Measurements from ENCODE around the gene SGMS1.

The SGMS1 gene

DNA sequence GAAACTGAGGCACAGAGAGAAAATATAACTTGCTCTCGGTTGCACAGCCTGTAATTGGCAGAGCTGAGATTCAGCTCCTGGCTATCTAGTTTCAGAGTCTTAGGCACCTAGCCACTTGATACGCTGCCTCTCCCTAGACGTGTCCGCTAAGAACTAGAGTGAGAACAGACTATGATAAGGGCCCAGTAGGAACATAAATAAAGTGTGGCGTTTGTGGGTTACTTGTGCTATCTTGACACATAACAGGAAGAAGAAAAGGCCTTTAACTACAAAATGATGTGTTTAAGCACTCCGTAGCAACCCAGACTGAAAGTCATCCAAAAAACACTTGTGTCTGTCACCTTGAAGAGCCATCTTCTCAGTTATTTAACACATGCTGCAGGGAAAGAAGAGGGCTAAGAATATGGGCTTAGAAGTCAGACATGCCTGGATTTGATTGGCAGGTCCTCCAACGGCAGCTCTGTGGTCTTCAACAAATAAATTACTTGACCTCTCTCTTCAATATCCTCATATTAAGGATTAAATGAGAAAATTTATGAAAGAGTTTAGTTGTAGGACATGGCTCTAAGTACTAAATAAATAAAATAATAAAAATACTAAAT, 96.2 kb downstream of the SGMS1 start:
- TF ChIP-seq BACH2 (CRISPR knock-in tag; IDR thresholded peaks at IDR 0.05; ENCODE audit: borderline replicate concordance), result no peak
- TF ChIP-seq ZFP3 (CRISPR knock-in tag; IDR thresholded peaks at IDR 0.05), result no peak
- TF ChIP-seq RARB (CRISPR knock-in tag; IDR thresholded peaks at IDR 0.05), result no peak
- TF ChIP-seq CSRNP3 (CRISPR knock-in tag; IDR thresholded peaks at IDR 0.05), result no peak
- TF ChIP-seq GLIS3 (CRISPR knock-in tag; IDR thresholded peaks at IDR 0.05), result no peak
- TF ChIP-seq ARNTL (CRISPR knock-in tag; IDR thresholded peaks at IDR 0.05; ENCODE audit: borderline replicate concordance, low read depth), result no peak
- no peak for ATAC-seq

DNA sequence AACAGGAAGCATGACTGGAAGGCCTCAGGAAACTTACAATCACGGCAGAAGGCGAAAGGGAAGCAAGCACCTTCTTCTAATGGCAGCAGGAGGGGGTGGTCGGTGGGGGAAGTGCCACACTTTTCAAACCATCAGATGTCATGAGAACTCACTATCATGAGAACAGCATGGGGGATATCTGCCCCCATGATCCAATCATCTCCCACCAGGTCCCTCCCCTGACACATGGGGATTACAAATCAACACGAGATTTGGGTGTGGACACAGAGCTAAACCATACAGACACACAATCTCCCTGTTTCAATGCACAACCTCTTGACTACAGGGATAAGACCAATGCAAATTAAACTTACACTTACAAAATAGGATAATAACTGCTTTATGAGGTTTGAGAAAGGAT, 97.6 kb downstream of the SGMS1 start:
- no peak for TF ChIP-seq ZFP3 (CRISPR knock-in tag; IDR thresholded peaks at IDR 0.05)
- TF ChIP-seq ZNF565 (CRISPR knock-in tag; conservative IDR thresholded peaks at IDR 0.05; ENCODE audit: low read depth), result no peak
- ATAC-seq, result no peak

- no peak for ATAC-seq
- TF ChIP-seq ZFP3 (CRISPR knock-in tag; IDR thresholded peaks at IDR 0.05) (no peak), ARNTL (CRISPR knock-in tag; IDR thresholded peaks at IDR 0.05; ENCODE audit: borderline replicate concordance, low read depth) (no peak)
These were observed 100.4 kb downstream of the SGMS1 start for GRCh38 chr10:50523357-50523756.

GRCh38 chr10:50522908-50523307, 100.8 kb downstream of the SGMS1 start:
- no peak for TF ChIP-seq TOX (CRISPR knock-in tag; IDR thresholded peaks at IDR 0.05; ENCODE audit: borderline replicate concordance)
- TF ChIP-seq ARNTL (CRISPR knock-in tag; IDR thresholded peaks at IDR 0.05; ENCODE audit: borderline replicate concordance, low read depth), result no peak
- TF ChIP-seq OSR1 (CRISPR knock-in tag; IDR thresholded peaks at IDR 0.05), result no peak
- TF ChIP-seq ZFP3 (CRISPR knock-in tag; IDR thresholded peaks at IDR 0.05), result no peak
- TF ChIP-seq CREB5 (CRISPR knock-in tag; IDR thresholded peaks at IDR 0.05; ENCODE audit: low read depth), result no peak
- no peak for TF ChIP-seq CSDC2 (CRISPR knock-in tag; IDR thresholded peaks at IDR 0.05)
- no peak for TF ChIP-seq ZNF565 (CRISPR knock-in tag; conservative IDR thresholded peaks at IDR 0.05; ENCODE audit: low read depth)
- TF ChIP-seq GLIS3 (CRISPR knock-in tag; IDR thresholded peaks at IDR 0.05), result no peak
- no peak for TF ChIP-seq TCF4 (CRISPR knock-in tag; IDR thresholded peaks at IDR 0.05; ENCODE audit: borderline replicate concordance)
- TF ChIP-seq ISL1 (CRISPR knock-in tag; IDR thresholded peaks at IDR 0.05), result no peak
- TF ChIP-seq ZC3H10 (CRISPR knock-in tag; IDR thresholded peaks at IDR 0.05), result no peak
- no peak for TF ChIP-seq BACH2 (CRISPR knock-in tag; IDR thresholded peaks at IDR 0.05; ENCODE audit: borderline replicate concordance)
- no peak for TF ChIP-seq ZNF70 (CRISPR knock-in tag; IDR thresholded peaks at IDR 0.05)
- no peak for TF ChIP-seq ZNF8 (CRISPR knock-in tag; IDR thresholded peaks at IDR 0.05)
- TF ChIP-seq POU6F1 (CRISPR knock-in tag; IDR thresholded peaks at IDR 0.05; ENCODE audit: borderline replicate concordance, low read depth), result no peak
- TF ChIP-seq ZFP30 (CRISPR knock-in tag; IDR thresholded peaks at IDR 0.05), result no peak
- TF ChIP-seq CSRNP3 (CRISPR knock-in tag; IDR thresholded peaks at IDR 0.05), result no peak
- TF ChIP-seq ESRRG (CRISPR knock-in tag; IDR thresholded peaks at IDR 0.05), result no peak
- TF ChIP-seq, protein P1, sequence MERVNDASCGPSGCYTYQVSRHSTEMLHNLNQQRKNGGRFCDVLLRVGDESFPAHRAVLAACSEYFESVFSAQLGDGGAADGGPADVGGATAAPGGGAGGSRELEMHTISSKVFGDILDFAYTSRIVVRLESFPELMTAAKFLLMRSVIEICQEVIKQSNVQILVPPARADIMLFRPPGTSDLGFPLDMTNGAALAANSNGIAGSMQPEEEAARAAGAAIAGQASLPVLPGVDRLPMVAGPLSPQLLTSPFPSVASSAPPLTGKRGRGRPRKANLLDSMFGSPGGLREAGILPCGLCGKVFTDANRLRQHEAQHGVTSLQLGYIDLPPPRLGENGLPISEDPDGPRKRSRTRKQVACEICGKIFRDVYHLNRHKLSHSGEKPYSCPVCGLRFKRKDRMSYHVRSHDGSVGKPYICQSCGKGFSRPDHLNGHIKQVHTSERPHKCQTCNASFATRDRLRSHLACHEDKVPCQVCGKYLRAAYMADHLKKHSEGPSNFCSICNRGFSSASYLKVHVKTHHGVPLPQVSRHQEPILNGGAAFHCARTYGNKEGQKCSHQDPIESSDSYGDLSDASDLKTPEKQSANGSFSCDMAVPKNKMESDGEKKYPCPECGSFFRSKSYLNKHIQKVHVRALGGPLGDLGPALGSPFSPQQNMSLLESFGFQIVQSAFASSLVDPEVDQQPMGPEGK (CRISPR knock-in tag; IDR thresholded peaks at IDR 0.05; ENCODE audit: borderline replicate concordance), result no peak
- no peak for ATAC-seq

All from SK-N-SH treated with all-trans-retinoic acid at 6 μM for 48 hours (cell line).